IPS-18a (cell line): ENCODE measurements around the gene METTL13.

Experiments used
- H3K27ac ChIP-seq: one replicate; pipeline ENCODE4 v1.5.1; 2013; ENCODE audit warnings: low read length
- H3K27me3 ChIP-seq: one replicate; pipeline ENCODE4 v1.6.1; 2013; ENCODE audit warnings: mild to moderate bottlenecking, low read length; ENCODE audit not compliant: control insufficient read depth, insufficient read depth
- H3K36me3 ChIP-seq: one replicate; pipeline ENCODE4 v1.6.1; 2013; ENCODE audit warnings: low read depth, low read length; ENCODE audit not compliant: control insufficient read depth
- H3K4me1 ChIP-seq: one replicate; pipeline ENCODE4 v1.6.1; 2013; ENCODE audit warnings: low read depth, low read length; ENCODE audit not compliant: control insufficient read depth
- H3K4me3 ChIP-seq: one replicate; pipeline ENCODE4 v1.5.1; 2013; ENCODE audit warnings: low read length
- H3K9ac ChIP-seq: one replicate; pipeline ENCODE4 v1.6.1; 2013; ENCODE audit warnings: mild to moderate bottlenecking, low read length, moderate library complexity
- H3K9me3 ChIP-seq: one replicate; pipeline ENCODE4 v1.6.1; 2013; ENCODE audit warnings: low read depth, low read length; ENCODE audit not compliant: control insufficient read depth

The METTL13 gene

DNA sequence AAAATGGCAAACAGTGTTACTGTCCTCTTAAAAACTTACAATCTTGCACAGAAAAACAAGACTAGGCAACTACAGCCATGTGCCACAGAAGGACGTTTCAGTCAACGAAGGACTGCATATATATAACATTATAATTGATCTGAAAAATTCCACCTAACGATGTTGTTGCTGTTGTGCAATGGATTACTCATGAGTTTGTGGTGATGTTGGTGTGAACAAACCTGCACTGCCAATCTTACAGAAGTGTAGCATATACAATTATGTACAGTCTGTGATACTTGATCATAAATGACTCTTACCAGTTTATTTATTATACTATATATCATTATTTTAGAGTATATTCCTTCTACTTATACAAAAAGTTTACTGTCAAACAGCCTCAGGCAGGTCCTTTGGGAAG lies 32.8 kb upstream of the METTL13 start:
- H3K27ac ChIP-seq, result no peak overlapping the region
- H3K9ac ChIP-seq, result no peak overlapping the region
- no peaks in the 10 kb centered on the region for H3K36me3 ChIP-seq
- H3K4me3 ChIP-seq, result no peak overlapping the region
- H3K9me3 ChIP-seq, result no peaks in the 10 kb centered on the region
- peaks cover 2% of the 10 kb centered on the region for H3K4me1 ChIP-seq
- H3K27me3 ChIP-seq, result no peaks in the 10 kb centered on the region

DNA sequence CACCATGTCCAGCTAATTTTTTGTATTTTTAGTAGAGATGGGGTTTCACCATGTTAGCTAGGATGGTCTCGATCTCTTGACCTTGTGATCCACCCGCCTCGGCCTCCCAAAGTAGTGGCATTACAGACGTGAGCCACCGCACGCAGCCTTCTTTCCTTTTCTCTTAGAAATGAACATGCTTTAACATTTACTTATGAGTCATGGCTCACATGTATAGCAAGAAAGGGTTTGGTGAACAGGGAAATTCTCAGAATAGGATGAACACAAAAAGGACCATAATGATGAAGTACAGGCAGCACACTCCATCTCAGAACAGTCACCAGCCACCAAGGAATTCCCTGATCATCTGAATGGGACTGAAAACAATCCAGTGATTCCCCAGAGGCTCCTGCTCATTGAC lies 30.2 kb upstream of the METTL13 start:
- Histone ChIP-seq H3K27ac (no peak overlapping the region), H3K4me3 (no peak overlapping the region), H3K9ac (no peak overlapping the region), H3K36me3 (no peaks in the 10 kb centered on the region), H3K9me3 (no peaks in the 10 kb centered on the region), H3K27me3 (no peaks in the 10 kb centered on the region), H3K4me1 (peaks cover 8% of the 10 kb centered on the region)

DNA sequence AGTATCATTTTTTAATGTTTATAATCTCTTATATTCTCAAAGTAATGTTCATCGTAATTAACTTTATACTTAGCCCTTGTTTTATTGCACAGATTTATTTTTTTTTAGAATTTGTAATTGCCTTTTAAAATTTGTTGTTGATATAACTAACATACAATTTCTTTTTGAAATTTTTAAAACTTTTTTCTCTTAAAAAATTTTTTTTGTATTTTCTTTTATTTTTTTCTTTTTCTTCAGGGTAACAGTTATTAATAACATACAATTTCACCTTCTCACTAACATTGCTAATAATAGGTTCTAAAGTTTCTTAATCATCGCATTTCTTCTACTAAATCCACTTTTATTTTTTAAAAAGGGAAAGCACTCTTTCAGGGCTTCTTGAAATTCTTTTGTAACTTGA lies 28.3 kb upstream of the METTL13 start:
- no peaks in the 10 kb centered on the region for H3K27me3 ChIP-seq
- H3K27ac ChIP-seq, result no peak overlapping the region
- H3K4me1 ChIP-seq, result peaks cover 8% of the 10 kb centered on the region
- H3K9me3 ChIP-seq, result no peaks in the 10 kb centered on the region
- H3K36me3 ChIP-seq, result no peaks in the 10 kb centered on the region
- no peak overlapping the region for H3K4me3 ChIP-seq
- H3K9ac ChIP-seq, result no peak overlapping the region

DNA sequence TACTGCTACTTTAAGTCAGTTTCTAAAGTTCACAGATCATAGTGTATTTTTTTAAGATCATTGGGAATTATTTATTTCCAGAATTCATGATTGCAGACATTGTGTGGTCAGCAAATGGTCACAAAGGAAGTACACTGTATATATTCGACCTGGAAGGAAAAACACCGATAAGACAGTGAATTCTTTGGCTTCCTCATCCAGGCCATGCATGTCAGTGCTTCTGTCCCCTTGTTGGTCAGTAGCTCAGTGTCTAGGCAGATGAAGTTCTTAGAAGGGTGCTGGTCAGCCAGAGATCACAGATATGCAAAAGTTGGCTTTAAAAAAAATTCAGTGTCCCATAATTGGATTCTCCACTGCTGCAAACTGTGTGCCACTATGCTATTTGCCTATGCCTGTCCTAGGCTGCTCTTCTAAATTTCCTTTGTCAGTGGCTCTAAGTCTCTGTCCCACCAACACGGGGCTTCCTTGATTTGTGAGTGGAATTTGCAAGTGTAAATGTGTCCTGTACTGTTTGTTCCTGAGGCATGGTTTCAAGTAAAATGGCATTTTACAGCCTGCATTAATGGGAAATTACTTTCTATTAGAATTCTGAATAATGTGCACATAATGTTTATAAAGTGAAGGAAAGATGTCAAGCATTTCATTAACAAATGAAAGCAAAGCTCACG lies 27.6 kb upstream of the METTL13 start:
- Histone ChIP-seq H3K9me3 (no peaks in the 10 kb centered on the region), H3K4me3 (no peak overlapping the region), H3K36me3 (no peaks in the 10 kb centered on the region), H3K27me3 (no peaks in the 10 kb centered on the region), H3K4me1 (peaks cover 8% of the 10 kb centered on the region), H3K9ac (no peak overlapping the region), H3K27ac (no peak overlapping the region)

DNA sequence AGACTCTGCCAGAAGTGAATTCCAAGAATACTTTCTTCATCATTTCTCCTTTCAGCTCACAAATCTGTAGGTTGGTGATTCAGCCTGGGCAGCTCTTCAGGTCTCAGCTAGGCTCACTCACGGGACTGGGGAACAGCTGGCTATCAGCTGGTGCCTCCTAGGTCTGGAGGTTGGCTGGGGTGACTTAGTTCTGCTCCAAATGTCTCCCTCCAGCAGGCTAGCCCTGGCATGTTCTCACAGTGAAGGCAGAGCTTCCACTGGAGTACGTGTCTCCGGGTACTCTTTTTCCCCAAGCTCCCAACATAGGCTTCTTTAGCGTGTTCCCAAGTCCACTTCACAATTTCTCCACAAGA lies 27.1 kb upstream of the METTL13 start:
- Histone ChIP-seq H3K9ac (no peak overlapping the region), H3K27ac (no peak overlapping the region), H3K27me3 (no peaks in the 10 kb centered on the region), H3K9me3 (no peaks in the 10 kb centered on the region), H3K36me3 (no peaks in the 10 kb centered on the region), H3K4me1 (peaks cover 8% of the 10 kb centered on the region), H3K4me3 (no peak overlapping the region)

DNA sequence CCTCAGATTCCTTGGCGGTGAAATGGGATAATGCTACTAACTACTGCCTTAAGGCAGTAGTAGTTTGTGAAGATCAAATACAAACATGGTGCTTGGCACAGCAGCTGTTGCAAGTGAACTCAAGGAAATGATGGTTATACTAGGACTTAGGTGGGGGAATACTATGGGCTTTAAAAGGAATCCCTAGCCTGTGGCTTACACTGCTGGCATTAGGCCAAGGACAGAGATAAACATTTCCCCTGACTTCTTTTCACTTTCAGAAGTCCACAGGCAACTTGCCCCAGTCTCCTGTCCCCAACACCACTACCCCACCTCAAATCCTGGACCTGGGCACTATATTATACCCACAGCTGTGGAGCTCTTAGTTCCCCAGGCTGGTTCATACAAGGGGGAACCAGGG lies 26.5 kb upstream of the METTL13 start:
- no peak overlapping the region for H3K9ac ChIP-seq
- no peak overlapping the region for H3K27ac ChIP-seq
- no peaks in the 10 kb centered on the region for H3K36me3 ChIP-seq
- peaks cover 8% of the 10 kb centered on the region for H3K4me1 ChIP-seq
- H3K27me3 ChIP-seq, result no peaks in the 10 kb centered on the region
- no peaks in the 10 kb centered on the region for H3K9me3 ChIP-seq
- H3K4me3 ChIP-seq, result no peak overlapping the region

DNA sequence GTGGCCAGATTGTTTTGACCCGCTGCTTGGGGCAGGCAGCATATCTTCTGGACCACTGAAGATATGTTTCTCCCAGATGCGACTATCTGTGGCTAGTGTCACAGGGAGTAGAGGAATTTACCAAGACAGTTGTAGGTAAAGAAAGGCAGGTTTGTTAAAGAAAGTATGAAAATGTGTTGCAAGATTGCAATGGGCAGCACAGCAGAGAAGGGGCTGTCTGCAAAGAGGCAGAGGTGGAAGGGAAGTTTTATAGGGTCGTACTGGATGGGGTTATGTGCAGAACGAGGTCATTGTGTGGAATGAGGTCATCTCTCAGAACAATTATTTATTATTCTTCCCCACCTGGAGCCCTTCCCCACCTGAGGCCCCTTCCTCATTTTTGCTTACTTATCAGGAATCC lies 24.6 kb upstream of the METTL13 start:
- Histone ChIP-seq H3K27ac (no peak overlapping the region), H3K36me3 (no peaks in the 10 kb centered on the region), H3K4me1 (peaks cover 8% of the 10 kb centered on the region), H3K4me3 (no peak overlapping the region), H3K9ac (no peak overlapping the region), H3K27me3 (no peaks in the 10 kb centered on the region), H3K9me3 (no peaks in the 10 kb centered on the region)

DNA sequence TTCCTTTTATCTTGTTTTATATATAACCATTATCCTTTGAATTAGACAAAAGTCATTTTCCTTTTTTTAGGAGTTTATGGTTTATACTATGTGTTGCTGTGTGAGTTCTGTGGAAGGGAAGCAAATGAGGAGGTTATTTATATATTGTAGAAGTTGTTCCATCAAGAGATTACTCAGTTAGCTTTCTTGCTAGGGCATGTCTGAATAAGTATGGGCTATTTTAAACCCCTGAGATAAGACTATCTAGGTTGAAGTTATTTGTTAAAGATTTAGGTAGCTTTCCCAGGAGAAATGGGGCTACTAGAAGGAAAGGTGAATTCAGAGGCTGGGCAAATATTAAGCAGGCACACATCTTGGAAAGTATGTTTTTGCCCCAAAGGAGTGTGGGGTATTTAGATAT lies 23.4 kb upstream of the METTL13 start:
- no peaks in the 10 kb centered on the region for H3K36me3 ChIP-seq
- H3K27me3 ChIP-seq, result no peaks in the 10 kb centered on the region
- no peak overlapping the region for H3K27ac ChIP-seq
- H3K9me3 ChIP-seq, result no peaks in the 10 kb centered on the region
- no peak overlapping the region for H3K9ac ChIP-seq
- peaks cover 8% of the 10 kb centered on the region for H3K4me1 ChIP-seq
- H3K4me3 ChIP-seq, result no peak overlapping the region

DNA sequence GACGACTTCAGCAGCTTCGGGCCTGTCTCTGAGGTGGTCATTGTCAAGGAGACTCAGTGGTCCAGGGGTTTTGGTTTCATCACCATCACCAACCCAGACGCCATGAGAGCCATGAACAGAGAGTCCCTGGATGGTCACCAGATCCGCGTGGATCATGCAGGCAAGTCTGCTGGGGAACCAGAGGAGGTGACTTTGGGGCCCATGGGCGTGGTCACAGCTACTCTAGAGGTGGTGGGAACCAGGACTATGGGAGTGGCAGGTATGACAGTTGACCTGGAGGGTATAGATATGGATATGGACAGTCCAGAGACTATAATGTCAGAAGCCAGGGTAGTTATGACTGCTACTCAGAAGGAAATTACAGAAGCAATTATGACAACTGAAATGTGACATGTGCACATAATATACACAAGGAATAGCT lies 19.3 kb upstream of the METTL13 start:
- Histone ChIP-seq H3K9me3 (no peaks in the 10 kb centered on the region), H3K27me3 (no peaks in the 10 kb centered on the region), H3K4me1 (no peaks in the 10 kb centered on the region), H3K36me3 (no peaks in the 10 kb centered on the region), H3K9ac (no peak overlapping the region), H3K27ac (no peak overlapping the region), H3K4me3 (no peak overlapping the region)

DNA sequence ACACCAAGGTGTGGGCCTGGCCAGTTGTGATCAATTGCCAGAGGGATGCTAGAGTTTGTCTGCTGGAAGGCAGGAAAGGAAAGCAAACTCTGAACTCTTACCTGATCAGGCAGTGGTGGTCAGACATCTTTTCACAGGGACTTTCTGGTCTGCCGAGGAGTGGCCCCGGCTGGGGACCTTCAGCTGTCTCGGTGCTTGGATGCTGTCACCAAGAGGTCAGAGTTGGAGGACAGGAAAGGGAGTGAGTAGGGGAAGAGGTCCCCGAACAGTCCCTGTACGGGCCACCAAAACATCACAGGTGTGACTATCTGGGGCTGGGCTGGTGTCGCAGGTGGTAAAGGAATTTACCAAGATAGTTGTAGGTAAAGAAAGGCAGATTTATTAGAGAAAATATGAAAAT lies 17.7 kb upstream of the METTL13 start:
- Histone ChIP-seq H3K36me3 (no peaks in the 10 kb centered on the region), H3K4me1 (no peaks in the 10 kb centered on the region), H3K27me3 (no peaks in the 10 kb centered on the region), H3K9ac (no peak overlapping the region), H3K27ac (no peak overlapping the region), H3K9me3 (no peaks in the 10 kb centered on the region), H3K4me3 (no peak overlapping the region)

DNA sequence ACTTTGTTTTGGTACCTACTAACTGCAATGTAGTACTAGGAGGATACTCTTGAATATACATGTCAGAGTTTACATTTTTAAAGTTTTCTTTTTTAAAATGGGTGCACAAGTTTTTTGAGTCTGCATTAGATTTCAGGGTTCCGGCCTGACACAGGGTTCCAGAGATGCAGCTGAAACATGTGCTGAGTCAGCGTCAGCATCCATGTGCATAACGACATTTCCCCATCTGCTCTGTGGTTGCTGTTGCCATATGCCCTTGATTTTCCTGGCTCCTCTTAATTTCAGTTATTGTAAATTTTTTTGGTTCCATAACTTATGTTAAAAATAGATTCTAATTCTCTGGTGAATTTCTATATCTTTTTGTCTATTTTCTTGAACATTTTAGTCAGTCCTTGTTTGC lies 12.3 kb upstream of the METTL13 start:
- no peak overlapping the region for H3K27ac ChIP-seq
- no peaks in the 10 kb centered on the region for H3K4me1 ChIP-seq
- H3K9me3 ChIP-seq, result no peaks in the 10 kb centered on the region
- no peak overlapping the region for H3K9ac ChIP-seq
- H3K36me3 ChIP-seq, result no peaks in the 10 kb centered on the region
- no peaks in the 10 kb centered on the region for H3K27me3 ChIP-seq
- no peak overlapping the region for H3K4me3 ChIP-seq

DNA sequence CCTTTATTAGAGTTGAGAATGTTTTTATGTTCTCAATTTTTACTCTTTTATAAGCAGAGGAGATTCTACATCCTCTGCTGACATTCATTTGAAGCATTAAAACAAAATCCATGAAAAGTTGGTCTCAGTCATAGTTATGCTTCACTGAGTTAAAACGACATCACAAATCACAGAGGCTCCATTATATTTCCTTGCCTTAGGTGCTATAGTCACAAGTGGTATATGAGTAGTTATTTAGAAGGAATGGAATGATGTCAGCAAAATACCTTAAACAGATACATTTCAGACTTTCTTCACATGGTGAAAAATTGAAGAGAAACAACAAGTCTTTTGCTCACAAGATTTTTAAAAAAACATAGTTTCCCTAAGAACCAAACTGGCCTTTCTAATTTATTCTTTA lies 11.7 kb upstream of the METTL13 start:
- H3K9ac ChIP-seq, result no peak overlapping the region
- H3K27ac ChIP-seq, result no peak overlapping the region
- no peaks in the 10 kb centered on the region for H3K9me3 ChIP-seq
- no peaks in the 10 kb centered on the region for H3K36me3 ChIP-seq
- no peak overlapping the region for H3K4me3 ChIP-seq
- H3K4me1 ChIP-seq, result no peaks in the 10 kb centered on the region
- H3K27me3 ChIP-seq, result no peaks in the 10 kb centered on the region
